ENCODE measurements around the gene MYO5B. TPM values are rescaled to one million over a fixed set of nuclear protein-coding genes. Genes with fewer than 3 reads are reported as not detected.

The MYO5B gene
- total and polyA plus RNA-seq, 4 donors: 5.4 to 23.4 (median 11.4) TPM

DNA sequence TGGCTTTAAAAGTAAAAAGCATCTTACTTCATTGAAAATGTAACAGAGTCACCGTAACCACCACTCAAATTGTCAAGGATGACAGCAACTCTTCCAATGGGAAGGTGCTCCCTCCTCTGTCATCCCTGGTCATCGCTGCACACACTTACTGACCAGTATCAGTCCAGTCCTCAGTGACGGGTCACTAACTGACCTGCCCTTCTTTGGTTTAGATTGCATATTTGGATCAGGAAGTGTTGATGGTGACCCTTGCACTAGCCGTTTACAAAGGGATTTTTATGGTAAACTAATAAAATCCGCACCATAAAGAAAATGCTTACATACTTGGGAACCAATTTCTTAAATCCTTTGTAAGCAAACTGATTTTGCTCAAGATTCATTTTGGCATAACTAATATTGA, 239.7 kb downstream of the MYO5B start:
- Histone ChIP-seq H3K27ac (ENCODE audit: low read depth in 1 of 2, low read length in 2 of 2) (no peak overlapping the region), H3K4me3 (ENCODE audit: low read depth in 1 of 3, low read length in 3 of 3) (no peak overlapping the region), H3K27me3 (ENCODE audit: control insufficient read depth in 4 of 4, insufficient read depth in 4 of 4, low read length in 3 of 4) (no peaks in the 10 kb centered on the region), H3K9me3 (ENCODE audit: control insufficient read depth in 4 of 4, low read length in 3 of 4) (peaks cover 0 to 2% (median 0%) of the 10 kb centered on the region in 4 donors), H3K4me1 (ENCODE audit: control insufficient read depth in 4 of 4, insufficient read depth in 4 of 4, low read length in 3 of 4) (no peaks in the 10 kb centered on the region), H3K9ac (ENCODE audit: low read depth in 1 of 2, low read length in 2 of 2) (no peak overlapping the region), H3K36me3 (ENCODE audit: control insufficient read depth in 4 of 4, insufficient read depth in 3 of 4, low read depth in 1 of 4, low read length in 3 of 4) (peaks cover 0 to 12% (median 3%) of the 10 kb centered on the region in 4 donors)
- DNase-seq (ENCODE audit: low spot score): no peak
- TF ChIP-seq TAF1 (conservative IDR thresholded peaks at IDR 0.05): no peak
- TF ChIP-seq, protein P1, sequence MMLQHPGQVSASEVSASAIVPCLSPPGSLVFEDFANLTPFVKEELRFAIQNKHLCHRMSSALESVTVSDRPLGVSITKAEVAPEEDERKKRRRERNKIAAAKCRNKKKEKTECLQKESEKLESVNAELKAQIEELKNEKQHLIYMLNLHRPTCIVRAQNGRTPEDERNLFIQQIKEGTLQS (IDR thresholded peaks at IDR 0.05): no peak
- TF ChIP-seq FOXA1 (IDR thresholded peaks at IDR 0.05): no peak
- no peak for TF ChIP-seq GABPA (IDR thresholded peaks at IDR 0.05 in 1 of 2, conservative IDR thresholded peaks at IDR 0.05 in 1 of 2)
- no peak for TF ChIP-seq HNF4A (conservative IDR thresholded peaks at IDR 0.05)
- TF ChIP-seq REST (IDR thresholded peaks at IDR 0.05): no peak
- no peak for TF ChIP-seq YY1 (IDR thresholded peaks at IDR 0.05)
- TF ChIP-seq HNF4G (IDR thresholded peaks at IDR 0.05): no peak
- TF ChIP-seq NR2F2 (IDR thresholded peaks at IDR 0.05): no peak
- TF ChIP-seq FOXA2 (IDR thresholded peaks at IDR 0.05): no peak
- no peak for TF ChIP-seq JUND (IDR thresholded peaks at IDR 0.05)
- no peak for TF ChIP-seq SP1 (IDR thresholded peaks at IDR 0.05)
- TF ChIP-seq EGR1 (IDR thresholded peaks at IDR 0.05; ENCODE audit: low read depth in 2 of 2): no peak
- TF ChIP-seq RAD21 (IDR thresholded peaks at IDR 0.05): no peak
- TF ChIP-seq, protein P2, sequence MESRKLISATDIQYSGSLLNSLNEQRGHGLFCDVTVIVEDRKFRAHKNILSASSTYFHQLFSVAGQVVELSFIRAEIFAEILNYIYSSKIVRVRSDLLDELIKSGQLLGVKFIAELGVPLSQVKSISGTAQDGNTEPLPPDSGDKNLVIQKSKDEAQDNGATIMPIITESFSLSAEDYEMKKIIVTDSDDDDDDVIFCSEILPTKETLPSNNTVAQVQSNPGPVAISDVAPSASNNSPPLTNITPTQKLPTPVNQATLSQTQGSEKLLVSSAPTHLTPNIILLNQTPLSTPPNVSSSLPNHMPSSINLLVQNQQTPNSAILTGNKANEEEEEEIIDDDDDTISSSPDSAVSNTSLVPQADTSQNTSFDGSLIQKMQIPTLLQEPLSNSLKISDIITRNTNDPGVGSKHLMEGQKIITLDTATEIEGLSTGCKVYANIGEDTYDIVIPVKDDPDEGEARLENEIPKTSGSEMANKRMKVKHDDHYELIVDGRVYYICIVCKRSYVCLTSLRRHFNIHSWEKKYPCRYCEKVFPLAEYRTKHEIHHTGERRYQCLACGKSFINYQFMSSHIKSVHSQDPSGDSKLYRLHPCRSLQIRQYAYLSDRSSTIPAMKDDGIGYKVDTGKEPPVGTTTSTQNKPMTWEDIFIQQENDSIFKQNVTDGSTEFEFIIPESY (IDR thresholded peaks at IDR 0.05): no peak
- no peak for TF ChIP-seq CTCF (IDR thresholded peaks at IDR 0.05; ENCODE audit: low read depth, low read length, missing input control)
- 85% methylated on average over 5 of the region's 5 CpGs for WGBS

DNA sequence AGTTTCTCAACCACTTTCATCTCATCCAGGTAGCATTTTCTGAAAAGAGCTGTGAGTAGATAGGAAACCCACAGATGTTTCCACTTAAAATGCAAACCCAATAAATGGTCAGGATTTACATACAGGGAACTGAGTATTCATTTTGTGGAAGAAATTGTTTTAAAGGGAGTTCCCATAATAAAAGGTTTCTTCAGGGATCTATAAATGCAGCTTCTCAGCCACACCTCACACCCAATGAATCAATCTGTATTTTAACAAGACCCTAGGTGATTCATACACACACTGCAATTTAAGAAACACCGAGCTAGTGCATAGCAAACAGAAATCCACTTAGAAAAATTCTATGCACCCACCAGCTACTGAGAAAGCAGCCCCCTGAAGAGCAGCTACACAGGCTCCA, 241.6 kb downstream of the MYO5B start:
- WGBS: 89% methylated on average over 1 of the region's 1 CpG
- H3K9ac ChIP-seq (ENCODE audit: low read depth in 1 of 2, low read length in 2 of 2): no peak overlapping the region
- TF ChIP-seq REST (IDR thresholded peaks at IDR 0.05): no peak
- no peak for TF ChIP-seq SP1 (IDR thresholded peaks at IDR 0.05)
- TF ChIP-seq NR2F2 (IDR thresholded peaks at IDR 0.05): no peak
- no peak for TF ChIP-seq JUND (IDR thresholded peaks at IDR 0.05)
- no peak for TF ChIP-seq CTCF (IDR thresholded peaks at IDR 0.05; ENCODE audit: low read depth, low read length, missing input control)
- TF ChIP-seq HNF4A (conservative IDR thresholded peaks at IDR 0.05): no peak
- TF ChIP-seq HNF4G (IDR thresholded peaks at IDR 0.05): no peak
- TF ChIP-seq, protein P3, sequence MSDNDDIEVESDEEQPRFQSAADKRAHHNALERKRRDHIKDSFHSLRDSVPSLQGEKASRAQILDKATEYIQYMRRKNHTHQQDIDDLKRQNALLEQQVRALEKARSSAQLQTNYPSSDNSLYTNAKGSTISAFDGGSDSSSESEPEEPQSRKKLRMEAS (IDR thresholded peaks at IDR 0.05): no peak
- no peak for TF ChIP-seq FOXA1 (IDR thresholded peaks at IDR 0.05)
- no peak for TF ChIP-seq RXRA (IDR thresholded peaks at IDR 0.05)
- TF ChIP-seq EGR1 (IDR thresholded peaks at IDR 0.05; ENCODE audit: low read depth in 2 of 2): no peak

More for the DNA sequence above, 241.6 kb downstream of the MYO5B start:
- no peak overlapping the region for H3K27ac ChIP-seq (ENCODE audit: low read depth in 1 of 2, low read length in 2 of 2)
- no peaks in the 10 kb centered on the region for H3K27me3 ChIP-seq (ENCODE audit: control insufficient read depth in 4 of 4, insufficient read depth in 4 of 4, low read length in 3 of 4)
- peaks cover 0 to 2% (median 0%) of the 10 kb centered on the region in 4 donors for H3K9me3 ChIP-seq (ENCODE audit: control insufficient read depth in 4 of 4, low read length in 3 of 4)
- H3K36me3 ChIP-seq (ENCODE audit: control insufficient read depth in 4 of 4, insufficient read depth in 3 of 4, low read depth in 1 of 4, low read length in 3 of 4): peaks cover 0 to 12% (median 3%) of the 10 kb centered on the region in 4 donors
- H3K4me1 ChIP-seq (ENCODE audit: control insufficient read depth in 4 of 4, insufficient read depth in 4 of 4, low read length in 3 of 4): no peaks in the 10 kb centered on the region
- DNase-seq (ENCODE audit: low spot score): no peak
- no peak overlapping the region for H3K4me3 ChIP-seq (ENCODE audit: low read depth in 1 of 3, low read length in 3 of 3)

All from liver (tissue), 9 donors.